ENCODE measurements around the gene CACNA2D4. TPM values are rescaled to one million over a fixed set of nuclear protein-coding genes. Genes with fewer than 3 reads are reported as not detected.

CACNA2D4 gene
- total RNA-seq, 1 experiment from 2014 or later: 1.7 TPM

DNA sequence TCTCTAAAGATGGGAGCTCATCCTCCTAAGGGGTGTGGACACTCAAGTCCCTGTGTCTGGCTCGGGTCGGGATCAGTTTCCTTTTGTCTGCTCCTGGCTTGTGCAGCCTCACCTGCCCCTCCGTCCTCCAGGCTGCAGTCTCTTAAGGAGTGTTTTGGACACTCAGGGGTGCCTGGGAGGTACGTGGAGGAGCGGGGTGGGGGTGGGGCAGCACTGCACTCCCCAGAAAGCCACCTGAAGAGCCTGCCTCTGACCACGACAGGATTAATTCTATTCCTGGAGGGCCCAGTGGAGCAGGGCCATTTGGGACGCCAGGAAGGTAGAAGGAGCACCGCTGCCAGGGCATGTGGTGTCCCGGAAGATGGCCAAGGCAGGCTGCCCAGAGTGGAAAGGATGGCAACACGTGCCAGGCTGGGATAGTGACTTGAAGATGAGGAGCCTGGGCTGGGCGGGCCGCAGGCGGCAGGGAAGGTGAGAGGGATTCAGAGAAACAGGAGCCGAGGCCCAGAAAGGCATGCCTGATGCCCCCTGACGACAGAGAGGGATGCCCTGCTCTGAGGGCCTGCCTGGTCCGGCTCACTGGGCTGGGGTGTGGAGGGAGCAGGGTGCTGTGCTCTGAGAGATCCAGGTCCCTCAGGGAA, 112.9 kb downstream of the CACNA2D4 start:
- Histone ChIP-seq H3K27ac (ENCODE audit: low read depth, low read length) (no peak overlapping the region), H3K9me3 (ENCODE audit: control insufficient read depth in 1 of 2, insufficient read depth in 1 of 2, low read depth in 1 of 2, low read length in 2 of 2) (no peaks in the 10 kb centered on the region), H3K27me3 (ENCODE audit: insufficient read depth, low read length) (no peaks in the 10 kb centered on the region), H3K79me2 (ENCODE audit: insufficient read depth, low read length) (no peaks in the 10 kb centered on the region), H3K36me3 (ENCODE audit: control insufficient read depth in 1 of 2, insufficient read depth in 2 of 2, low read length in 2 of 2) (no peaks in the 10 kb centered on the region), H4K20me1 (ENCODE audit: insufficient read depth) (no peaks in the 10 kb centered on the region), H3K4me3 (replicated peaks in 1 of 2; ENCODE audit: low read depth in 1 of 2, low read length in 2 of 2) (no peak overlapping the region), H3K9me2 (ENCODE audit: insufficient read depth) (no peaks in the 10 kb centered on the region), H3K4me1 (ENCODE audit: control insufficient read depth in 1 of 2, insufficient read depth in 2 of 2, low read length in 2 of 2) (peaks cover 4 to 9% of the 10 kb centered on the region in 2 experiments; a peak in 2 of 4 replicates), H2AFZ (ENCODE audit: low read depth, low read length, poor library complexity, severe bottlenecking) (no peak overlapping the region), H3K9ac (ENCODE audit: low read length) (no peak overlapping the region), H3K4me2 (ENCODE audit: low read length) (no peak overlapping the region)
- BruUV-seq (replicated peaks): no TSS peak
- ChIA-PET POLR2A (no interaction called here), RAD21 (ENCODE audit: low non-redundant PET in 1 of 2, low total read pairs in 2 of 2, uncharacterized antibody in 2 of 2, unreplicated experiment in 2 of 2) (no interaction called here), CTCF (interaction anchor here (1.0 kb wide), 1 partner anchor 134 kb away, joined by 4 read pairs; no protein-coding TSS in a partner anchor)
- DNase-seq (ENCODE audit: low read depth, low spot score) (no peak), ATAC-seq (no peak)
- intact Hi-C loops (cut with micrococcal nuclease): no loop called here
- no peak for TF ChIP-seq POLR2AphosphoS5 (IDR thresholded peaks at IDR 0.05; ENCODE audit: low read depth, low read length)
- TF ChIP-seq EZH2phosphoT487 (IDR thresholded peaks at IDR 0.05; ENCODE audit: borderline replicate concordance): no peak
- no peak for TF ChIP-seq EZH2 (IDR thresholded peaks at IDR 0.05)

DNA sequence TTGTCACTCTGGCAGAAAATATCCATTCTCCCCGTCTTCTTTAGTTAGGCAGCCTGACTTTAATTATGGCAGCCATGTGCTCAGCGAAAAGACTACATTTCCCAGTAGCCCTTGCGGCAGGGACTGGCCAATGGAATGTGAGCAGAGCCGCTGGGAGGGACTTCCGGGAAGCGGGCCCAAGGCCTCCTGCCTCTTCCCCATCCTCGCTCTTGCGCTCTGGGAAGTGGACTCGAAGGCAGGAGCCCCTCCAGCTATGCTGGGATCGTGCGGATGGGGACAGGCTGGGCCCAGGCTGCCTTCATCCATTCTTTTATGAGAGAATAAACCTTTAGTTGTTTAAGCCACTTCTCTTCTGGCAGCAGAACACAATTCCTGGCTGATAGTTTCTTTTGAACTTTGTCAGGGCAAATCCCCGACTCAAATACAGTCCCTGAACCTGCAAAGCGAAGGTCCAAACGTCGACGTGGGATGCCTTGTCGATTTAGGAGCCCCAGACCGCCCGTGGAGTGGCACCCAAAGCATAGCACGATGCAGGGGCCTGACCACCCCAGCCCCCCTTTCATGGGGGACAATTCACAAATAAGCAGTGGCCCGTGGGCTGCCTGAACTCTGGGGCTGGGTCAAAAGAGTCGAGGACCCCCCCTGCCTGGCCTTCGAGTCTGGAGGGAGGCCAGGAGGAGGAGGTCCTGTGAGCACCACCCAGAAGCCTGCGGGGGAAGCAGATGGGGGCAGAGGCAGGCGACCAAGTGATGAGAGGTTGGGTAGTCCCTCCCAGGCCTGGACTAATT, 113.7 kb downstream of the CACNA2D4 start:
- Histone ChIP-seq H3K9ac (ENCODE audit: low read length) (0 out of 2 replicates have a peak overlapping the region, but pooled peaks have one; percentile 5), H3K36me3 (ENCODE audit: control insufficient read depth in 1 of 2, insufficient read depth in 2 of 2, low read length in 2 of 2) (no peaks in the 10 kb centered on the region), H2AFZ (ENCODE audit: low read depth, low read length, poor library complexity, severe bottlenecking) (peak overlapping the region; percentile 41), H4K20me1 (ENCODE audit: insufficient read depth) (no peaks in the 10 kb centered on the region), H3K9me3 (ENCODE audit: control insufficient read depth in 1 of 2, insufficient read depth in 1 of 2, low read depth in 1 of 2, low read length in 2 of 2) (no peaks in the 10 kb centered on the region), H3K4me3 (replicated peaks in 1 of 2; ENCODE audit: low read depth in 1 of 2, low read length in 2 of 2) (no peak overlapping the region), H3K9me2 (ENCODE audit: insufficient read depth) (no peaks in the 10 kb centered on the region), H3K4me1 (ENCODE audit: control insufficient read depth in 1 of 2, insufficient read depth in 2 of 2, low read length in 2 of 2) (peaks cover 4 to 5% of the 10 kb centered on the region in 2 experiments; a peak in 2 of 4 replicates), H3K79me2 (ENCODE audit: insufficient read depth, low read length) (no peaks in the 10 kb centered on the region), H3K27ac (ENCODE audit: low read depth, low read length) (peak overlapping the region; percentile 43; the same call in 1 of the 2 replicates), H3K27me3 (ENCODE audit: insufficient read depth, low read length) (no peaks in the 10 kb centered on the region), H3K4me2 (ENCODE audit: low read length) (peak overlapping the region; percentile 42)
- BruUV-seq (replicated peaks): TSS peak; percentile 94
- ATAC-seq (peak; percentile 96), DNase-seq (ENCODE audit: low read depth, low spot score) (peak; percentile 75)
- TF ChIP-seq RAD21 (IDR thresholded peaks at IDR 0.05; ENCODE audit: low read depth): no peak
- TF ChIP-seq ZFX (IDR thresholded peaks at IDR 0.05): peak; percentile 33; the same call in 1 of the 2 replicates
- no peak for TF ChIP-seq CEBPB (IDR thresholded peaks at IDR 0.05; ENCODE audit: low read depth)
- TF ChIP-seq POLR2A (IDR thresholded peaks at IDR 0.05; ENCODE audit: borderline replicate concordance, extremely low read depth, insufficient read depth, insufficient read length): peak; percentile 59
- peak; percentile 91 for TF ChIP-seq YY1 (IDR thresholded peaks at IDR 0.05; ENCODE audit: extremely low read depth, insufficient replicate concordance, low read depth, low read length)
- TF ChIP-seq, protein P1, sequence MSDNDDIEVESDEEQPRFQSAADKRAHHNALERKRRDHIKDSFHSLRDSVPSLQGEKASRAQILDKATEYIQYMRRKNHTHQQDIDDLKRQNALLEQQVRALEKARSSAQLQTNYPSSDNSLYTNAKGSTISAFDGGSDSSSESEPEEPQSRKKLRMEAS (IDR thresholded peaks at IDR 0.05): peak; percentile 67; the same call in 1 of the 2 replicates
- TF ChIP-seq SRF (IDR thresholded peaks at IDR 0.05; ENCODE audit: low read depth): no peak
- TF ChIP-seq TCF7L2 (IDR thresholded peaks at IDR 0.05; ENCODE audit: borderline replicate concordance, extremely low read depth, insufficient read depth, insufficient read length): no peak
- peak; percentile 86 for TF ChIP-seq ELF1 (IDR thresholded peaks at IDR 0.05; ENCODE audit: borderline replicate concordance, low read depth)
- TF ChIP-seq POLR2AphosphoS5 (IDR thresholded peaks at IDR 0.05; ENCODE audit: low read depth, low read length): peak; percentile 78
- TF ChIP-seq ZNF274 (IDR thresholded peaks at IDR 0.05; ENCODE audit: low read depth, low read length): no peak
- TF ChIP-seq, protein P2, sequence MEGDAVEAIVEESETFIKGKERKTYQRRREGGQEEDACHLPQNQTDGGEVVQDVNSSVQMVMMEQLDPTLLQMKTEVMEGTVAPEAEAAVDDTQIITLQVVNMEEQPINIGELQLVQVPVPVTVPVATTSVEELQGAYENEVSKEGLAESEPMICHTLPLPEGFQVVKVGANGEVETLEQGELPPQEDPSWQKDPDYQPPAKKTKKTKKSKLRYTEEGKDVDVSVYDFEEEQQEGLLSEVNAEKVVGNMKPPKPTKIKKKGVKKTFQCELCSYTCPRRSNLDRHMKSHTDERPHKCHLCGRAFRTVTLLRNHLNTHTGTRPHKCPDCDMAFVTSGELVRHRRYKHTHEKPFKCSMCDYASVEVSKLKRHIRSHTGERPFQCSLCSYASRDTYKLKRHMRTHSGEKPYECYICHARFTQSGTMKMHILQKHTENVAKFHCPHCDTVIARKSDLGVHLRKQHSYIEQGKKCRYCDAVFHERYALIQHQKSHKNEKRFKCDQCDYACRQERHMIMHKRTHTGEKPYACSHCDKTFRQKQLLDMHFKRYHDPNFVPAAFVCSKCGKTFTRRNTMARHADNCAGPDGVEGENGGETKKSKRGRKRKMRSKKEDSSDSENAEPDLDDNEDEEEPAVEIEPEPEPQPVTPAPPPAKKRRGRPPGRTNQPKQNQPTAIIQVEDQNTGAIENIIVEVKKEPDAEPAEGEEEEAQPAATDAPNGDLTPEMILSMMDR (IDR thresholded peaks at IDR 0.05 in 2 of 3, conservative IDR thresholded peaks at IDR 0.05 in 1 of 3; ENCODE audit: borderline replicate concordance in 1 of 3, insufficient read depth in 1 of 3, low read depth in 2 of 3, low read length in 2 of 3): no peak
- no peak for TF ChIP-seq CBX3 (IDR thresholded peaks at IDR 0.05; ENCODE audit: low read depth)
- no peak for TF ChIP-seq FOSL1 (IDR thresholded peaks at IDR 0.05; ENCODE audit: low read depth)
- TF ChIP-seq SP1 (IDR thresholded peaks at IDR 0.05; ENCODE audit: low read depth): peak; percentile 80
- ChIA-PET CTCF (no interaction called here), RAD21 (ENCODE audit: low non-redundant PET in 1 of 2, low total read pairs in 2 of 2, uncharacterized antibody in 2 of 2, unreplicated experiment in 2 of 2) (no interaction called here), POLR2A (no interaction called here)
- intact Hi-C loops (cut with micrococcal nuclease): no loop called here
